Ovary (tissue), 9 donors: ENCODE measurements around the gene YPEL1. TPM values are rescaled to one million over a fixed set of nuclear protein-coding genes. Genes with fewer than 3 reads are reported as not detected.
"Not testable (repeated sequence)": the region's sequence is repeated elsewhere in the genome, so short reads cannot be mapped to it uniquely, and the experiment has no call there.

ENCODE experiments used
- DNase-seq, 5 donors: peaks; one replicate each; pipeline ENCODE4 v3.0.0-alpha.2; 2019 to 2020
- H3K27ac ChIP-seq, 2 donors: fragments of 200-600 bp; one replicate each; pipeline versions ENCODE4 v1.5.1 to v1.8.0; 2019 to 2022
- H3K27me3 ChIP-seq: fragments of 200-600 bp; one replicate; pipeline ENCODE4 v1.8.0; 2022
- H3K36me3 ChIP-seq: fragments of 200-600 bp; sonication (generic); one replicate; pipeline ENCODE4 v1.5.1; 2019
- H3K4me1 ChIP-seq: one replicate; pipeline ENCODE4 v1.8.1; 2013; ENCODE audit warnings: mild to moderate bottlenecking, moderate library complexity; ENCODE audit not compliant: insufficient read depth
- H3K4me3 ChIP-seq: fragments of 200-600 bp; sonication (generic); one replicate; pipeline ENCODE4 v1.5.1; 2017
- H3K9me3 ChIP-seq, 2 donors: fragments of 200-600 bp in 1 of 2; sonication (generic) in 1 of 2; one replicate each; pipeline versions ENCODE4 v1.5.1 to v1.8.1; 2013 to 2019; ENCODE audit warnings: mild to moderate bottlenecking in 1 of 2, moderate library complexity in 1 of 2
- EP300 ChIP-seq: sonication (generic); formaldehyde crosslinking; IDR thresholded peaks from one replicate; pipeline ENCODE4 v1.6.1; 2017; ENCODE audit warnings: antibody characterized with exemption
- POLR2A ChIP-seq: fragments of 450-650 bp; IDR thresholded peaks from one replicate; pipeline ENCODE4 v1.6.1; 2017; ENCODE audit warnings: antibody characterized with exemption, mild to moderate bottlenecking, moderate library complexity
- WGBS, 3 donors: extraction: QIAGEN DNeasy Blood & Tissue Kit in 1 of 3; methylation state at CpG; one replicate each; pipeline versions ENCODE4 v1.1.5 to v1.1.7; 2013 to 2017; 5-methylcytosine and 5-hydroxymethylcytosine counted together
- intact Hi-C, 4 donors: fragments of 100-400 bp; cut with DNase I; formaldehyde crosslinking; loops; one replicate each; pipeline versions ENCODE4 v1.11.0 to v1.15.1; 2022 to 2023
- polyA plus RNA-seq, 2 donors: library from polyadenylated mRNA; stranded (reverse); fragments of 200-250 nt in 1 of 2; fragments of 350-450 nt in 1 of 2; fragmentation: Illumina TruSeq in 1 of 2; extraction: RNeasy Lipid Tissue Mini Kit (QIAGEN cat#74804) in 1 of 2; gene quantifications; one replicate each; pipeline ENCODE4 v1.2.3, GENCODE V29; 2013 to 2014
- total RNA-seq, 7 donors: library from RNA; depleted of rRNA in 2 of 7; stranded (reverse); fragments of >200 nt in 2 of 7; fragmentation: NEBNext Ultra II Directional in 3 of 7; extraction: Animal tissue kit (Norgen Biotek cat#: 25700) in 3 of 7; gene quantifications; one replicate each; pipeline versions ENCODE4 v1.1.0 to v1.2.4, GENCODE V29; 2016 to 2023
- TF ChIP-seq, protein P1 (sequence below), 3 donors: fragments of 450-650 bp in 2 of 3; fragments of 200-600 bp in 1 of 3; IDR thresholded peaks; one replicate each; pipeline versions ENCODE4 v1.5.1 to v1.8.0; 2016 to 2022; ENCODE audit warnings: antibody characterized with exemption in 3 of 3, mild to moderate bottlenecking in 1 of 3
- donor health status: DM: no; HTN: no; CAD: no; lungs with moderate emphysema.
- donor health status: DM: no; HTN: no; CAD: no.
- donor health status: Bipolar disorder and iron deficiency.
- donor health status: DM: yes; HTN: yes; CAD: no.
- donor health status: DM: no; HTN: no; CAD: no.
- donor health status: DM: yes; HTN: yes; CAD: no.

The YPEL1 gene
- total and polyA plus RNA-seq, 9 donors = 2.9 to 11.4 (median 8.5) TPM

DNA sequence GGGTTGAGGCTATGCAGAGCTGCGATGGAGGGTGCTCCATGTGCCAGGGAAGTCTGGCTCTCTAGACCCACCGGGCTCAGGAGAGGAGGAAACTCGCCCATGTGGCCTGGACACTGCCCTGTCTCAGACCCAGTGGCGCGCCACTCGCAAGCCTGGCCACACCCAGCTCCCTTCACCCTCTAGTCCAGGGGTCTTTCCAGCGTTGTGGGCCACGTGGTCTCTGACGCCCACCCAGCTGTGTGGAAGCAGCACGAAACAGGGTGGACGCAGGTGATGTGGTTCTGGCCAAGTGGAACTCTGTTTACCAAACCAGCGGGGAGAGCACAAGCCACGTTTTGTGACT lies 41.6 kb downstream of the YPEL1 start:
- Histone ChIP-seq H3K4me1 (no peaks in the 10 kb centered on the region), H3K4me3 (no peak overlapping the region), H3K36me3 (no peaks in the 10 kb centered on the region), H3K9me3 (no peaks in the 10 kb centered on the region), H3K27ac (no peak overlapping the region), H3K27me3 (no peaks in the 10 kb centered on the region)
- intact Hi-C loops = no loop called here
- 89 to 91% (median 90%) methylated on average over 13 of the region's 13 CpGs for WGBS, 3 donors
- DNase-seq = no peak
- TF ChIP-seq, protein P1, sequence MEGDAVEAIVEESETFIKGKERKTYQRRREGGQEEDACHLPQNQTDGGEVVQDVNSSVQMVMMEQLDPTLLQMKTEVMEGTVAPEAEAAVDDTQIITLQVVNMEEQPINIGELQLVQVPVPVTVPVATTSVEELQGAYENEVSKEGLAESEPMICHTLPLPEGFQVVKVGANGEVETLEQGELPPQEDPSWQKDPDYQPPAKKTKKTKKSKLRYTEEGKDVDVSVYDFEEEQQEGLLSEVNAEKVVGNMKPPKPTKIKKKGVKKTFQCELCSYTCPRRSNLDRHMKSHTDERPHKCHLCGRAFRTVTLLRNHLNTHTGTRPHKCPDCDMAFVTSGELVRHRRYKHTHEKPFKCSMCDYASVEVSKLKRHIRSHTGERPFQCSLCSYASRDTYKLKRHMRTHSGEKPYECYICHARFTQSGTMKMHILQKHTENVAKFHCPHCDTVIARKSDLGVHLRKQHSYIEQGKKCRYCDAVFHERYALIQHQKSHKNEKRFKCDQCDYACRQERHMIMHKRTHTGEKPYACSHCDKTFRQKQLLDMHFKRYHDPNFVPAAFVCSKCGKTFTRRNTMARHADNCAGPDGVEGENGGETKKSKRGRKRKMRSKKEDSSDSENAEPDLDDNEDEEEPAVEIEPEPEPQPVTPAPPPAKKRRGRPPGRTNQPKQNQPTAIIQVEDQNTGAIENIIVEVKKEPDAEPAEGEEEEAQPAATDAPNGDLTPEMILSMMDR (IDR thresholded peaks at IDR 0.05) = no peak
- no peak for TF ChIP-seq POLR2A
- no peak for TF ChIP-seq EP300

- intact Hi-C loops = no loop called here
- 86 to 93% (median 88%) methylated on average over 14 of the region's 14 CpGs for WGBS, 3 donors
- Histone ChIP-seq H3K4me1 (no peaks in the 10 kb centered on the region), H3K4me3 (no peak overlapping the region), H3K27ac (no peak overlapping the region), H3K36me3 (no peaks in the 10 kb centered on the region), H3K27me3 (no peaks in the 10 kb centered on the region), H3K9me3 (no peaks in the 10 kb centered on the region)
- no peak for TF ChIP-seq POLR2A
- TF ChIP-seq, protein P1 (IDR thresholded peaks at IDR 0.05) = no peak
- no peak for TF ChIP-seq EP300
- no peak for DNase-seq
These were observed 42.1 kb downstream of the YPEL1 start for GRCh38 chr22:21693333-21693998.

GRCh38 chr22:21692856-21693255 lies 42.7 kb downstream of the YPEL1 start:
- H3K9me3 ChIP-seq, H3K4me3 ChIP-seq, intact Hi-C loops, H3K27ac ChIP-seq, H3K27me3 ChIP-seq, DNase-seq, H3K36me3 ChIP-seq, H3K4me1 ChIP-seq: not testable (repeated sequence)
- 89 to 95% (median 93%) methylated on average over 9 of the region's 9 CpGs for WGBS, 3 donors

DNA sequence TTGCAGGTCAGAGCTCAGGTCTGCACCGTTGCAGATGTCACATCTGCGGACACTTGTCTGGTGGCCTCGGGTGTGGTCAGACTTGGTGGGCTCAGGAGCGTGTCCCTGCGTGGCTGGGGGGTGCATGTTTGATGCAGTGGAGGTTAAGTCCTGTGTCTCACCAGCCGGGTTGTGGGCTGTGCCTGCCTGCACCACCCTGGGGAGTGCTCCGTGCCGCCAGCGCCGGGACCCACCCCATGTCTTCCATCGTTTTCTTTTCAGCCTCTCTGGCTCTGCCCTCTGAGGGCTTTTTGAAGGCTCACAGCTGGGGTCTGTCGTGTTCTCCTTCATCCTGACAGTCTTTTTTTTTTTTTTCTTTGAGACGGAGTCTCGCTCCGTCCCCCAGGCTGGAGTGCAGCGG lies 43.8 kb downstream of the YPEL1 start:
- Histone ChIP-seq H3K27ac (no peak overlapping the region), H3K9me3 (no peaks in the 10 kb centered on the region), H3K4me1 (no peaks in the 10 kb centered on the region), H3K36me3 (no peaks in the 10 kb centered on the region), H3K27me3 (no peaks in the 10 kb centered on the region), H3K4me3 (no peak overlapping the region)
- TF ChIP-seq EP300 = no peak
- 81 to 82% (median 81%) methylated on average over 16 of the region's 16 CpGs for WGBS, 3 donors
- DNase-seq = no peak
- intact Hi-C loops = no loop called here

GRCh38 chr22:21690401-21690801 lies 45.2 kb downstream of the YPEL1 start:
- intact Hi-C loops = no loop called here
- Histone ChIP-seq H3K27ac (no peak overlapping the region), H3K36me3 (no peaks in the 10 kb centered on the region)

GRCh38 chr22:21688706-21689381 lies 46.8 kb downstream of the YPEL1 start:
- Histone ChIP-seq H3K4me3 (no peak overlapping the region), H3K27me3 (no peaks in the 10 kb centered on the region), H3K27ac (no peak overlapping the region), H3K9me3 (no peaks in the 10 kb centered on the region), H3K36me3 (no peaks in the 10 kb centered on the region), H3K4me1 (no peaks in the 10 kb centered on the region)
- 87 to 90% (median 88%) methylated on average over 20 of the region's 20 CpGs for WGBS, 3 donors
- intact Hi-C loops = no loop called here
- no peak for DNase-seq
- TF ChIP-seq POLR2A = no peak
- TF ChIP-seq, protein P1 (IDR thresholded peaks at IDR 0.05) = no peak
- TF ChIP-seq EP300 = no peak

More at GRCh38 chr22:21690401-21690801, 45.2 kb downstream of the YPEL1 start:
- Histone ChIP-seq H3K4me3 (no peak overlapping the region), H3K27me3 (no peaks in the 10 kb centered on the region), H3K9me3 (no peaks in the 10 kb centered on the region), H3K4me1 (no peaks in the 10 kb centered on the region)
- no peak for DNase-seq
- TF ChIP-seq POLR2A = no peak
- WGBS, 3 donors = 64 to 73% (median 66%) methylated on average over 5 of the region's 5 CpGs
